Endothelial cell of umbilical vein (primary cell): ENCODE results near the gene LRP11. TPM values are rescaled to one million over a fixed set of nuclear protein-coding genes. Genes with fewer than 3 reads are reported as not detected.

Experiments
- BruUV-seq: library from RNA; stranded (reverse); fragments of 400-500 nt; replicated peaks from 2 replicates; lab custom pipeline; 2021; lab: Mats Ljungman, UMichigan
- CTCF ChIA-PET: fragments of 300-600, 350-600 bp; sonication (Branson Sonifier 250); formaldehyde crosslinking; loops from one replicate; lab custom pipeline; 2021; ENCODE audit warnings: antibody characterized with exemption, inconsistent platforms; lab: Charles Lee
- POLR2A ChIA-PET: fragments of 300-600, 350-600 bp; sonication (Branson Sonifier 250); formaldehyde crosslinking; loops from one replicate; lab custom pipeline; 2021; ENCODE audit warnings: antibody characterized with exemption, inconsistent platforms; lab: Charles Lee
- DNase-seq: peaks from one replicate; pipeline ENCODE4 v3.0.0-alpha.2; 2011; ENCODE audit warnings: low read depth, low spot score
- FAIRE-seq: peaks from 2 replicates; lab custom pipeline; 2011; peaks lifted over from hg19 to GRCh38; lab: Jason Lieb, UNC
- H2AFZ ChIP-seq: 2 replicates; pipeline ENCODE4 v1.6.0; 2012; ENCODE audit warnings: low read depth, low read length, control low read depth, inconsistent platforms
- H3K27ac ChIP-seq: 2 replicates; pipeline ENCODE4 v1.5.1; 2011; ENCODE audit warnings: low read depth, mild to moderate bottlenecking, control low read depth, low read length, moderate library complexity; ENCODE audit not compliant: insufficient read depth
- H3K27me3 ChIP-seq, 2 experiments: 2 replicates each; pipeline versions ENCODE4 v1.6.0 to v1.6.1; 2011; ENCODE audit warnings: low read length in 2 of 2, mixed read lengths in 1 of 2; ENCODE audit not compliant: control insufficient read depth in 2 of 2, insufficient read depth in 2 of 2
- H3K36me3 ChIP-seq, 2 experiments: 2 replicates in 1 of 2; 3 replicates in 1 of 2; pipeline ENCODE4 v1.5.1; 2011; ENCODE audit warnings: low read length in 2 of 2, mild to moderate bottlenecking in 1 of 2, moderate library complexity in 1 of 2; ENCODE audit not compliant: control insufficient read depth in 2 of 2, insufficient read depth in 2 of 2; ENCODE audit errors: extremely low read depth in 1 of 2
- H3K4me1 ChIP-seq: 3 replicates; pipeline ENCODE4 v1.5.1; 2011; ENCODE audit warnings: mild to moderate bottlenecking, low read length; ENCODE audit not compliant: control insufficient read depth, insufficient read depth; ENCODE audit errors: extremely low read depth
- H3K4me2 ChIP-seq: 2 replicates; pipeline ENCODE4 v1.6.1; 2011; ENCODE audit warnings: low read length, control low read depth, mixed read lengths; ENCODE audit not compliant: insufficient read depth
- H3K4me3 ChIP-seq, 3 experiments: fragments of 200-600 bp in 1 of 3; sonication (generic), shearing (Covaris generic) in 1 of 3; replicated peaks in 1 of 3; 2 replicates each; pipeline ENCODE4 v1.5.1; 2011 to 2016; ENCODE audit warnings: control low read depth in 3 of 3, low read length in 3 of 3, mild to moderate bottlenecking in 2 of 3, inconsistent platforms in 1 of 3, low read depth in 1 of 3, moderate library complexity in 1 of 3; ENCODE audit not compliant: insufficient read depth in 1 of 3
- H3K79me2 ChIP-seq: 2 replicates; pipeline ENCODE4 v1.6.0; 2012; ENCODE audit warnings: low read length, inconsistent platforms; ENCODE audit not compliant: control insufficient read depth, insufficient read depth
- H3K9ac ChIP-seq: replicated peaks from 2 replicates; pipeline ENCODE3; 2011; ENCODE audit warnings: low read length, control low read depth; ENCODE audit not compliant: insufficient read depth; ENCODE audit errors: extremely low read depth
- H3K9me1 ChIP-seq: replicated peaks from 3 replicates; pipeline ENCODE4 v1.6.0; 2011; ENCODE audit warnings: mild to moderate bottlenecking, low read length; ENCODE audit not compliant: control insufficient read depth, insufficient read depth; ENCODE audit errors: extremely low read depth
- H3K9me3 ChIP-seq: replicated peaks from 2 replicates; pipeline ENCODE4 v1.5.1; 2012; ENCODE audit warnings: low read length, inconsistent platforms; ENCODE audit not compliant: control insufficient read depth, insufficient read depth
- H4K20me1 ChIP-seq: replicated peaks from 2 replicates; pipeline ENCODE3; 2011; ENCODE audit warnings: mild to moderate bottlenecking, low read length; ENCODE audit not compliant: control insufficient read depth, insufficient read depth; ENCODE audit errors: extremely low read depth
- EZH2 ChIP-seq: IDR thresholded peaks from 2 replicates; pipeline ENCODE4 v1.6.1; 2012; ENCODE audit warnings: borderline replicate concordance, low read depth, mild to moderate bottlenecking, moderate library complexity, low read length, inconsistent platforms; ENCODE audit not compliant: severe bottlenecking
- FOS ChIP-seq: IDR thresholded peaks from 2 replicates; pipeline ENCODE4 v1.6.1; 2011; ENCODE audit warnings: mild to moderate bottlenecking, low read length, moderate library complexity, borderline replicate concordance; ENCODE audit not compliant: insufficient read depth
- GATA2 ChIP-seq: IDR thresholded peaks from 2 replicates; pipeline ENCODE4 v1.7.0; 2011; ENCODE audit warnings: low read depth, mild to moderate bottlenecking, moderate library complexity, mixed read lengths, low read length; ENCODE audit not compliant: insufficient read length, insufficient read depth
- JUN ChIP-seq: IDR thresholded peaks from 2 replicates; pipeline ENCODE4 v1.6.1; 2011; ENCODE audit warnings: borderline replicate concordance, low read depth; ENCODE audit not compliant: insufficient read length, insufficient read depth
- MAX ChIP-seq: IDR thresholded peaks from 2 replicates; pipeline ENCODE4 v1.6.1; 2011; ENCODE audit not compliant: insufficient read depth, insufficient read length
- MYC ChIP-seq: IDR thresholded peaks from one replicate; pipeline ENCODE4 v1.6.1; 2011; ENCODE audit warnings: mild to moderate bottlenecking, low read depth, low read length
- POLR2A ChIP-seq: IDR thresholded peaks from 2 replicates; pipeline ENCODE4 v1.6.1; 2012; ENCODE audit warnings: low read depth, mild to moderate bottlenecking, control low read depth, low read length
- POLR2AphosphoS5 ChIP-seq: IDR thresholded peaks from 2 replicates; pipeline ENCODE4 v1.6.1; 2012; ENCODE audit warnings: low read depth, mild to moderate bottlenecking, control low read depth, low read length, moderate library complexity; ENCODE audit not compliant: insufficient read depth
- dilution Hi-C: fragments of 300-500 bp; cut with MboI; formaldehyde crosslinking; loops from one replicate; pipeline ENCODE4 v1.15.0; 2019; ENCODE audit warnings: low sequenced_read_pairs; ENCODE audit not compliant: extremely low pct_ligation_motif_present
- intact Hi-C: fragments of 100-400 bp; cut with micrococcal nuclease; formaldehyde crosslinking; loops from one replicate; pipeline ENCODE4 v1.10.0; 2022
- polyA plus RNA-seq, 4 experiments: library from polyadenylated mRNA; depleted of rRNA in 3 of 4; stranded (reverse) in 3 of 4; unstranded in 1 of 4; fragments of >200 nt; gene quantifications; 2 replicates each; pipeline versions ENCODE4 v1.2.1 to v1.2.3, GENCODE V29; 2011 to 2012; ENCODE audit warnings: missing spikeins in 1 of 4
- total RNA-seq: library from RNA; stranded (reverse); gene quantifications from 2 replicates; pipeline ENCODE4 v1.2.3, GENCODE V29; 2021
- TF ChIP-seq, protein P1 (sequence below), 2 donors: IDR thresholded peaks; 1 replicate in 1 of 2; 2 replicates in 1 of 2; pipeline ENCODE4 v1.5.1; 2011; ENCODE audit warnings: low read length in 2 of 2, mild to moderate bottlenecking in 2 of 2, moderate library complexity in 2 of 2, control low read depth in 1 of 2, inconsistent platforms in 1 of 2, low read depth in 1 of 2; ENCODE audit not compliant: insufficient read depth in 1 of 2; ENCODE audit errors: extremely low read depth in 1 of 2

The LRP11 gene
- total and polyA plus RNA-seq, 2 donors (not counting 3 experiments of a cell fraction or from before 2014, with no cell fraction given), result 23.1 to 59.1 TPM

- H3K4me2 ChIP-seq, result no peak overlapping the region
These were observed 37.4 kb upstream of the LRP11 start for GRCh38 chr6:149901444-149902140.

More at GRCh38 chr6:149901444-149902140, 37.4 kb upstream of the LRP11 start:
- ChIA-PET POLR2A (no interaction called here), CTCF (no interaction called here)
- dilution Hi-C loops, result no loop called here
- no peak for FAIRE-seq
- H3K9ac ChIP-seq, result no peak overlapping the region
- TF ChIP-seq FOS, result no peak
- TF ChIP-seq MYC, result no peak
- no peak for TF ChIP-seq POLR2AphosphoS5
- TF ChIP-seq MAX, result no peak
- TF ChIP-seq, protein P1, sequence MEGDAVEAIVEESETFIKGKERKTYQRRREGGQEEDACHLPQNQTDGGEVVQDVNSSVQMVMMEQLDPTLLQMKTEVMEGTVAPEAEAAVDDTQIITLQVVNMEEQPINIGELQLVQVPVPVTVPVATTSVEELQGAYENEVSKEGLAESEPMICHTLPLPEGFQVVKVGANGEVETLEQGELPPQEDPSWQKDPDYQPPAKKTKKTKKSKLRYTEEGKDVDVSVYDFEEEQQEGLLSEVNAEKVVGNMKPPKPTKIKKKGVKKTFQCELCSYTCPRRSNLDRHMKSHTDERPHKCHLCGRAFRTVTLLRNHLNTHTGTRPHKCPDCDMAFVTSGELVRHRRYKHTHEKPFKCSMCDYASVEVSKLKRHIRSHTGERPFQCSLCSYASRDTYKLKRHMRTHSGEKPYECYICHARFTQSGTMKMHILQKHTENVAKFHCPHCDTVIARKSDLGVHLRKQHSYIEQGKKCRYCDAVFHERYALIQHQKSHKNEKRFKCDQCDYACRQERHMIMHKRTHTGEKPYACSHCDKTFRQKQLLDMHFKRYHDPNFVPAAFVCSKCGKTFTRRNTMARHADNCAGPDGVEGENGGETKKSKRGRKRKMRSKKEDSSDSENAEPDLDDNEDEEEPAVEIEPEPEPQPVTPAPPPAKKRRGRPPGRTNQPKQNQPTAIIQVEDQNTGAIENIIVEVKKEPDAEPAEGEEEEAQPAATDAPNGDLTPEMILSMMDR (IDR thresholded peaks at IDR 0.05; ENCODE audit: extremely low read depth in 1 of 2, insufficient read depth in 1 of 2, low read depth in 1 of 2, low read length in 2 of 2), result no peak
- no peak for TF ChIP-seq EZH2
- no peak for TF ChIP-seq POLR2A
- TF ChIP-seq GATA2, result no peak
- no peak for TF ChIP-seq JUN
- H2AFZ ChIP-seq, result no peak overlapping the region
- no peaks in the 10 kb centered on the region for H3K9me1 ChIP-seq
- H4K20me1 ChIP-seq, result no peaks in the 10 kb centered on the region
- no peak for DNase-seq
- peaks cover 4 to 10% of the 10 kb centered on the region in 2 experiments for H3K27me3 ChIP-seq
- H3K36me3 ChIP-seq, result no peaks in the 10 kb centered on the region
- intact Hi-C loops, result no loop called here
- H3K9me3 ChIP-seq, result no peaks in the 10 kb centered on the region
- H3K27ac ChIP-seq, result no peak overlapping the region
- no TSS peak for BruUV-seq
- H3K4me3 ChIP-seq, result no peak overlapping the region
- peaks cover 4% of the 10 kb centered on the region for H3K4me1 ChIP-seq
- no peaks in the 10 kb centered on the region for H3K79me2 ChIP-seq
